Trophoblast cell (in vitro differentiated cells and primary cell): ENCODE measurements around the gene KRT78.
A peak's percentile ranks its signal among the peaks of the same experiment; 100 is the strongest.

ENCODE experiments used
- DNase-seq, 2 donors: peaks; one replicate each; pipeline ENCODE4 v3.0.0-alpha.2; 2016
- H2AFZ ChIP-seq: 2 replicates; pipeline ENCODE4 v1.6.1; 2013; ENCODE audit warnings: low read length, moderate library complexity, mild to moderate bottlenecking; ENCODE audit not compliant: insufficient read depth, poor library complexity
- H2AK5ac ChIP-seq: 2 replicates; pipeline ENCODE4 v1.6.1; 2013; ENCODE audit warnings: mild to moderate bottlenecking, low read length
- H2BK120ac ChIP-seq: 2 replicates; pipeline ENCODE4 v1.6.1; 2013; ENCODE audit warnings: low read length, mild to moderate bottlenecking, moderate library complexity; ENCODE audit not compliant: insufficient read depth, poor library complexity
- H2BK12ac ChIP-seq: 2 replicates; pipeline ENCODE4 v1.6.1; 2013; ENCODE audit warnings: mild to moderate bottlenecking, low read length, moderate library complexity
- H2BK5ac ChIP-seq: 2 replicates; pipeline ENCODE4 v1.6.1; 2013; ENCODE audit warnings: low read length, low read depth, moderate library complexity, mild to moderate bottlenecking; ENCODE audit not compliant: poor library complexity
- H3K14ac ChIP-seq: 2 replicates; pipeline ENCODE4 v1.6.1; 2013; ENCODE audit warnings: mild to moderate bottlenecking, low read length
- H3K18ac ChIP-seq: 2 replicates; pipeline ENCODE4 v1.6.1; 2013; ENCODE audit warnings: mild to moderate bottlenecking, low read length
- H3K23ac ChIP-seq: 2 replicates; pipeline ENCODE4 v1.6.1; 2013; ENCODE audit warnings: low read length
- H3K27ac ChIP-seq: 2 replicates; pipeline ENCODE4 v1.5.1; 2013; ENCODE audit warnings: low read depth, mild to moderate bottlenecking, inconsistent platforms, low read length, moderate library complexity
- H3K27me3 ChIP-seq: 2 replicates; pipeline ENCODE4 v1.6.1; 2013; ENCODE audit warnings: inconsistent platforms, mild to moderate bottlenecking, low read length, moderate library complexity; ENCODE audit not compliant: insufficient read depth
- H3K36me3 ChIP-seq, 2 experiments: 1 replicate in 1 of 2; 2 replicates in 1 of 2; pipeline ENCODE4 v1.6.1; 2013; ENCODE audit warnings: low read length in 2 of 2, mild to moderate bottlenecking in 2 of 2, moderate library complexity in 1 of 2; ENCODE audit not compliant: insufficient read depth in 2 of 2, control insufficient read depth in 1 of 2
- H3K4ac ChIP-seq: 2 replicates; pipeline ENCODE4 v1.6.1; 2013; ENCODE audit warnings: low read depth, mild to moderate bottlenecking, low read length, moderate library complexity
- H3K4me1 ChIP-seq, 2 experiments: 1 replicate in 1 of 2; 2 replicates in 1 of 2; pipeline ENCODE4 v1.6.1; 2013; ENCODE audit warnings: low read length in 2 of 2, mild to moderate bottlenecking in 2 of 2, moderate library complexity in 1 of 2; ENCODE audit not compliant: insufficient read depth in 2 of 2, control insufficient read depth in 1 of 2
- H3K4me2 ChIP-seq: 2 replicates; pipeline ENCODE4 v1.6.1; 2013; ENCODE audit warnings: inconsistent platforms, mild to moderate bottlenecking, low read length, moderate library complexity
- H3K4me3 ChIP-seq: 2 replicates; pipeline ENCODE4 v1.5.1; 2013; ENCODE audit warnings: mild to moderate bottlenecking, low read depth, low read length, inconsistent platforms
- H3K79me1 ChIP-seq: one replicate; pipeline ENCODE4 v1.6.1; 2013; ENCODE audit warnings: low read length
- H3K79me2 ChIP-seq: 2 replicates; pipeline ENCODE4 v1.6.1; 2013; ENCODE audit warnings: low read length, mild to moderate bottlenecking; ENCODE audit not compliant: control insufficient read depth, insufficient read depth, poor library complexity
- H3K9ac ChIP-seq: 2 replicates; pipeline ENCODE4 v1.6.1; 2013; ENCODE audit warnings: mild to moderate bottlenecking, low read length
- H3K9me3 ChIP-seq: 2 replicates; pipeline ENCODE4 v1.6.1; 2013; ENCODE audit warnings: low read depth, mild to moderate bottlenecking, control low read depth, inconsistent platforms, low read length; ENCODE audit not compliant: insufficient read depth
- H4K12ac ChIP-seq: 2 replicates; pipeline ENCODE4 v1.6.1; 2013; ENCODE audit warnings: low read depth, mild to moderate bottlenecking, low read length, moderate library complexity
- H4K8ac ChIP-seq: 2 replicates; pipeline ENCODE4 v1.6.1; 2013; ENCODE audit warnings: low read depth, mild to moderate bottlenecking, low read length, moderate library complexity
- H4K91ac ChIP-seq: one replicate; pipeline ENCODE4 v1.6.1; 2013; ENCODE audit warnings: low read depth, mild to moderate bottlenecking, low read length, moderate library complexity
- WGBS: extraction: QIAGEN DNeasy Blood & Tissue Kit; methylation state at CpG from one replicate; pipeline ENCODE4 v1.1.7; 2013; ENCODE audit warnings: missing lambda C conversion rate; ENCODE audit not compliant: insufficient read length, insufficient coverage; ENCODE audit errors: extremely low coverage; 5-methylcytosine and 5-hydroxymethylcytosine counted together

KRT78 gene

DNA sequence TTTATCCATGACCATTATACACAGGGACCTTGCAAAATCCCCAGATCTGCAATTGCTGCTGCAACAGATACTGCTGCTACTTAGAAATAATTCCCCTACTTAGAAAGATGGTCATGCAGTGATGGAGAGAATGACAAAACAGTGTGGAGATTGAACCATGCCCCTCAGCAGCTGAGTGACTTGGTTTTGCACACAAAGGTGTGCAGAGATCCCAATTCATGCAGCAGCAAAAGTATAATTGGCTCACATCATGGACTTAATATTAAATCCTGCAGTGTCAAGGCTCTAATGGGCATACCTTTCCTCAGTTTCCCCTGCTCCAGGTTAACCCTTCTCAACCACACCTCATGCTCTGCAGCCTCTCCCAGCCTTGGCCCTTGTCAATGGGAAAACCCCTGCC lies 3.0 kb upstream of the KRT78 start:
- Histone ChIP-seq H2AK5ac (no peak overlapping the region), H3K9ac (no peak overlapping the region), H4K12ac (no peak overlapping the region), H4K91ac (no peak overlapping the region), H3K27ac (no peak overlapping the region), H3K14ac (no peak overlapping the region), H3K4me1 (peaks cover 4 to 6% of the 10 kb centered on the region in 2 experiments), H3K4me2 (no peak overlapping the region), H3K18ac (no peak overlapping the region), H3K27me3 (no peaks in the 10 kb centered on the region), H3K23ac (no peak overlapping the region), H3K4ac (no peak overlapping the region), H3K79me2 (no peaks in the 10 kb centered on the region), H2AFZ (no peak overlapping the region), H2BK120ac (no peak overlapping the region), H3K4me3 (no peak overlapping the region), H3K79me1 (no peaks in the 10 kb centered on the region), H2BK5ac (no peak overlapping the region), H3K36me3 (no peaks in the 10 kb centered on the region), H4K8ac (no peak overlapping the region), H2BK12ac (no peak overlapping the region), H3K9me3 (no peaks in the 10 kb centered on the region)
- no peak for DNase-seq

DNA sequence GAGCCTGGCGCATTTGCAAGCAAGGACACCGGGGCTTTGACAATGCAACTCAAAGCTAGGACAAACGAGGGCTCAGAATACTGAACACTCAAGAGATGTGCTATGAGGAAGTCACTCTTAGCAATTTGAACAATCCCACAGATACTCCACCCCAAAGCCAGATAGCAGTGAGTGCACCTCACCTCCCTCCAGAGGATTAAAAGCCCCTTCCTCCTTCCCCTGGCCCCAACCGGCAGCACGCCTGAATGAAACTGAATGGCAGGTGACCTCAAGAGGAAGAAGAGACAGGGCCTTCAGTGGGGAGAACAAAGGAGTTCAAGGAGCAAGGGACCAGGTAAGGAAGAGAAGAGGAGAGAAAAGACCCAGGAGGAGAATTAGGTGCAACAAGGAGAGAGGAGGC lies 1.9 kb upstream of the KRT78 start:
- no peak overlapping the region for H3K4me2 ChIP-seq
- no peak for DNase-seq
- no peak overlapping the region for H3K9ac ChIP-seq
- H3K27me3 ChIP-seq, result no peaks in the 10 kb centered on the region
- no peak overlapping the region for H4K91ac ChIP-seq
- H2AK5ac ChIP-seq, result no peak overlapping the region
- no peak overlapping the region for H3K27ac ChIP-seq
- peaks cover 4 to 6% of the 10 kb centered on the region in 2 experiments for H3K4me1 ChIP-seq
- H3K18ac ChIP-seq, result no peak overlapping the region
- no CpG with 5 or more reads among the region's 5 CpGs for WGBS
- no peak overlapping the region for H4K12ac ChIP-seq
- H3K9me3 ChIP-seq, result no peaks in the 10 kb centered on the region
- no peak overlapping the region for H2BK12ac ChIP-seq
- no peak overlapping the region for H2BK5ac ChIP-seq
- no peak overlapping the region for H3K4me3 ChIP-seq
- no peaks in the 10 kb centered on the region for H3K79me1 ChIP-seq
- no peak overlapping the region for H3K4ac ChIP-seq
- no peak overlapping the region for H4K8ac ChIP-seq
- no peak overlapping the region for H2BK120ac ChIP-seq
- no peak overlapping the region for H3K14ac ChIP-seq
- H3K36me3 ChIP-seq, result no peaks in the 10 kb centered on the region
- H2AFZ ChIP-seq, result no peak overlapping the region
- H3K23ac ChIP-seq, result no peak overlapping the region
- no peaks in the 10 kb centered on the region for H3K79me2 ChIP-seq

- H2BK120ac ChIP-seq, result no peak overlapping the region
- peaks cover 1% of the 10 kb centered on the region for H3K9me3 ChIP-seq
- H3K36me3 ChIP-seq, result no peaks in the 10 kb centered on the region
- H2BK12ac ChIP-seq, result no peak overlapping the region
- no peak overlapping the region for H3K4me3 ChIP-seq
- H4K8ac ChIP-seq, result no peak overlapping the region
- H2AFZ ChIP-seq, result no peak overlapping the region
- no peaks in the 10 kb centered on the region for H3K27me3 ChIP-seq
- no peak for DNase-seq
- H3K79me1 ChIP-seq, result no peaks in the 10 kb centered on the region
- no peak overlapping the region for H2BK5ac ChIP-seq
- no peak overlapping the region for H3K9ac ChIP-seq
- H2AK5ac ChIP-seq, result no peak overlapping the region
- no peak overlapping the region for H3K23ac ChIP-seq
- no peak overlapping the region for H3K27ac ChIP-seq
- H3K14ac ChIP-seq, result no peak overlapping the region
- H3K4ac ChIP-seq, result no peak overlapping the region
- no peak overlapping the region for H4K91ac ChIP-seq
- no peak overlapping the region for H3K18ac ChIP-seq
- peaks cover 4 to 6% of the 10 kb centered on the region in 2 experiments for H3K4me1 ChIP-seq
- no CpG with 5 or more reads among the region's 6 CpGs for WGBS
- no peak overlapping the region for H3K4me2 ChIP-seq
- no peak overlapping the region for H4K12ac ChIP-seq
- no peaks in the 10 kb centered on the region for H3K79me2 ChIP-seq
Observed at GRCh38 chr12:52849511-52849910, 717 bp upstream of the KRT78 start.

- H3K79me1 ChIP-seq, result no peaks in the 10 kb centered on the region
- H3K4me3 ChIP-seq, result no peak overlapping the region
- no peak overlapping the region for H3K4me2 ChIP-seq
- H4K91ac ChIP-seq, result no peak overlapping the region
- H3K18ac ChIP-seq, result no peak overlapping the region
- H3K4ac ChIP-seq, result no peak overlapping the region
- no peak overlapping the region for H2AFZ ChIP-seq
- H3K27me3 ChIP-seq, result no peaks in the 10 kb centered on the region
- no peak overlapping the region for H2AK5ac ChIP-seq
- H4K12ac ChIP-seq, result no peak overlapping the region
- peaks cover 4 to 6% of the 10 kb centered on the region in 2 experiments for H3K4me1 ChIP-seq
- H2BK120ac ChIP-seq, result no peak overlapping the region
- no peak overlapping the region for H2BK5ac ChIP-seq
- peaks cover 3% of the 10 kb centered on the region for H3K9me3 ChIP-seq
- no peak overlapping the region for H4K8ac ChIP-seq
- peak; percentile 25 to 50 for DNase-seq
- no peak overlapping the region for H2BK12ac ChIP-seq
- no peak overlapping the region for H3K23ac ChIP-seq
- no peaks in the 10 kb centered on the region for H3K79me2 ChIP-seq
- H3K9ac ChIP-seq, result no peak overlapping the region
- no CpG with 5 or more reads among the region's 12 CpGs for WGBS
- no peak overlapping the region for H3K27ac ChIP-seq
- no peak overlapping the region for H3K14ac ChIP-seq
- no peaks in the 10 kb centered on the region for H3K36me3 ChIP-seq
Observed at GRCh38 chr12:52847335-52848102, 1.3 kb downstream of the KRT78 start.
